HepG2 (cell line): ENCODE data around the gene C22orf31. TPM values are rescaled to one million over a fixed set of nuclear protein-coding genes. Genes with fewer than 3 reads are reported as not detected.

Experiments used
- ATAC-seq: fragments of 200-7000 bp; cut with Tn5 transposase; 3 replicates; pipeline ENCODE4 v1.9.1; 2020; ENCODE audit warnings: mild to moderate bottlenecking, moderate library complexity
- BruUV-seq: library from RNA; stranded (reverse); fragments of 400-500 nt; replicated peaks from 2 replicates; lab custom pipeline; 2021; lab: Mats Ljungman, UMichigan
- CTCF ChIA-PET: fragments of 300-600 bp; formaldehyde crosslinking; extraction: SDS; loops from one replicate; lab custom pipeline; 2021; ENCODE audit warnings: low total read pairs, inconsistent platforms, low intra/inter-chr PET ratio; lab: Yijun Ruan, JAX
- POLR2A ChIA-PET: fragments of 350-600 bp; sonication (Branson Sonifier 250); formaldehyde crosslinking; loops from one replicate; lab custom pipeline; 2020; ENCODE audit warnings: antibody characterized with exemption, inconsistent platforms; lab: Yijun Ruan, JAX
- DNase-seq: peaks from one replicate; pipeline ENCODE4 v3.0.0-alpha.2; 2015; ENCODE audit warnings: low spot score
- FAIRE-seq: peaks from 3 replicates; lab custom pipeline; 2011; peaks lifted over from hg19 to GRCh38; lab: Jason Lieb, UNC
- H2AFZ ChIP-seq: one replicate; pipeline ENCODE4 v1.6.1; 2011; ENCODE audit warnings: low read length, inconsistent platforms
- H3K27ac ChIP-seq: fragments of 300-600 bp; 3 replicates; pipeline ENCODE4 v1.8.0; 2011; ENCODE audit warnings: mixed run types, mild to moderate bottlenecking, mixed read lengths, low read length, inconsistent platforms; ENCODE audit not compliant: insufficient read depth; ENCODE audit errors: extremely low read length
- H3K27me3 ChIP-seq, 2 experiments: fragments of 200-600 bp in 1 of 2; 2 replicates in 1 of 2; 3 replicates in 1 of 2; pipeline versions ENCODE4 v1.6.0 to v1.8.0; 2011; ENCODE audit warnings: low read length in 2 of 2, mild to moderate bottlenecking in 2 of 2, moderate library complexity in 2 of 2, inconsistent platforms in 1 of 2; ENCODE audit not compliant: insufficient read depth in 2 of 2, control insufficient read depth in 1 of 2
- H3K36me3 ChIP-seq, 2 experiments: fragments of 200-600 bp in 1 of 2; replicated peaks in 1 of 2; 2 replicates in 1 of 2; 3 replicates in 1 of 2; pipeline versions ENCODE4 v1.5.1 to v1.8.0; 2011; ENCODE audit warnings: low read length in 2 of 2, inconsistent platforms in 1 of 2; ENCODE audit not compliant: insufficient read depth in 2 of 2, control insufficient read depth in 1 of 2
- H3K4me1 ChIP-seq: 2 replicates; pipeline ENCODE4 v1.5.1; 2012; ENCODE audit warnings: low read length, inconsistent platforms; ENCODE audit not compliant: insufficient read depth
- H3K4me2 ChIP-seq: 2 replicates; pipeline ENCODE4 v1.6.0; 2011; ENCODE audit warnings: low read depth, low read length, inconsistent platforms
- H3K4me3 ChIP-seq, 3 experiments: fragments of 200-600 bp in 1 of 3; sonication (generic), shearing (Covaris generic) in 1 of 3; replicated peaks in 1 of 3; 2 replicates each; pipeline ENCODE4 v1.5.1; 2011 to 2016; ENCODE audit warnings: low read length in 3 of 3, inconsistent platforms in 2 of 3, low read depth in 2 of 3, mild to moderate bottlenecking in 2 of 3, control low read depth in 1 of 3, mixed read lengths in 1 of 3; ENCODE audit not compliant: insufficient read depth in 1 of 3
- H3K79me2 ChIP-seq: one replicate; pipeline ENCODE4 v1.6.1; 2011; ENCODE audit warnings: low read length, inconsistent platforms; ENCODE audit not compliant: insufficient read depth
- H3K9ac ChIP-seq: 2 replicates; pipeline ENCODE4 v1.6.0; 2011; ENCODE audit warnings: mild to moderate bottlenecking, low read depth, low read length, inconsistent platforms; ENCODE audit not compliant: insufficient read depth
- H3K9me3 ChIP-seq: 2 replicates; pipeline ENCODE4 v1.5.1; 2012; ENCODE audit warnings: mild to moderate bottlenecking, low read length
- H4K20me1 ChIP-seq: 2 replicates; pipeline ENCODE4 v1.6.0; 2011; ENCODE audit warnings: inconsistent platforms, mild to moderate bottlenecking, low read length, moderate library complexity; ENCODE audit not compliant: insufficient read depth
- DRAP1 ChIP-seq: IDR thresholded peaks from 2 replicates; pipeline ENCODE4 v1.6.1; 2016; ENCODE audit warnings: missing genetic modification reagents, missing compliant biosample characterization
- FUBP1 ChIP-seq: sonication (generic); formaldehyde crosslinking; IDR thresholded peaks from 2 replicates; pipeline ENCODE4 v1.5.1; 2020; ENCODE audit warnings: missing genetic modification reagents, mild to moderate bottlenecking, borderline replicate concordance
- IRX3 ChIP-seq: sonication (generic); formaldehyde crosslinking; IDR thresholded peaks from 2 replicates; pipeline ENCODE4 v1.8.1; 2023; ENCODE audit warnings: mild to moderate bottlenecking, low read depth, missing genetic modification reagents, borderline replicate concordance
- MEIS1 ChIP-seq: sonication (generic); formaldehyde crosslinking; IDR thresholded peaks from 2 replicates; pipeline ENCODE4 v1.9.0; 2021; ENCODE audit warnings: mild to moderate bottlenecking, missing genetic modification reagents, moderate library complexity, borderline replicate concordance
- NFYC ChIP-seq: IDR thresholded peaks from 2 replicates; pipeline ENCODE4 v1.6.1; 2016; ENCODE audit warnings: missing genetic modification reagents, missing compliant biosample characterization
- NR1H2 ChIP-seq: sonication (generic); formaldehyde crosslinking; IDR thresholded peaks from 2 replicates; pipeline ENCODE4 v1.8.1; 2022; ENCODE audit warnings: low read depth, missing genetic modification reagents, borderline replicate concordance
- PRDM4 ChIP-seq: sonication (generic); formaldehyde crosslinking; IDR thresholded peaks from 2 replicates; pipeline ENCODE4 v1.9.0; 2021; ENCODE audit warnings: missing genetic modification reagents, borderline replicate concordance
- RBM39 ChIP-seq: fragments of 200-400 bp; formaldehyde crosslinking; IDR thresholded peaks from one replicate; pipeline ENCODE4 v1.6.1; 2018; ENCODE audit warnings: antibody characterized with exemption, mild to moderate bottlenecking, low read depth, low read length; ENCODE audit not compliant: poor library complexity, severe bottlenecking
- SCMH1 ChIP-seq: sonication (generic); formaldehyde crosslinking; IDR thresholded peaks from 2 replicates; pipeline ENCODE4 v1.9.0; 2021; ENCODE audit warnings: missing genetic modification reagents, mild to moderate bottlenecking, borderline replicate concordance
- SKI ChIP-seq: fragments of 450-650 bp; IDR thresholded peaks from one replicate; pipeline ENCODE4 v1.6.1; 2018; ENCODE audit warnings: mild to moderate bottlenecking; ENCODE audit not compliant: partially characterized antibody
- ZBTB14 ChIP-seq: sonication (generic); formaldehyde crosslinking; IDR thresholded peaks from 2 replicates; pipeline ENCODE4 v1.4.0; 2020; ENCODE audit warnings: missing genetic modification reagents
- ZMYM2 ChIP-seq: sonication (generic); formaldehyde crosslinking; IDR thresholded peaks from 2 replicates; pipeline ENCODE4 v1.8.0; 2022; ENCODE audit warnings: mild to moderate bottlenecking, missing genetic modification reagents
- ZNF24 ChIP-seq: fragments of 450-650 bp; IDR thresholded peaks from 2 replicates; pipeline ENCODE4 v1.6.1; 2017; ENCODE audit warnings: antibody characterized with exemption, mild to moderate bottlenecking
- ZNF720 ChIP-seq: sonication (generic); formaldehyde crosslinking; IDR thresholded peaks from 2 replicates; pipeline ENCODE4 v1.4.0; 2020; ENCODE audit warnings: missing genetic modification reagents
- WGBS: methylation state at CpG from one replicate; pipeline ENCODE4 v1.1.6; 2017; ENCODE audit warnings: low lambda C conversion rate; 5-methylcytosine and 5-hydroxymethylcytosine counted together
- in situ Hi-C: cut with HindIII; loops from 2 replicates; pipeline ENCODE4 v1.10.0; 2017; ENCODE audit warnings: low pct_unique_long_range_greater_than_20kb; ENCODE audit not compliant: extremely low pct_ligation_motif_present
- intact Hi-C: fragments of 100-400 bp; cut with micrococcal nuclease; formaldehyde crosslinking; loops from one replicate; pipeline ENCODE4 v1.10.0; 2022; ENCODE audit not compliant: unreplicated experiment
- polyA plus RNA-seq, 8 experiments: library from polyadenylated mRNA; depleted of rRNA in 3 of 8; stranded (reverse) in 7 of 8; unstranded in 1 of 8; fragments of >200 nt; fragmentation: Illumina TruSeq in 4 of 8; extraction: Trizol in 4 of 8; gene quantifications; 2 replicates each; pipeline versions ENCODE4 v1.2.1 to v1.2.3, GENCODE V29; 2011 to 2016; ENCODE audit warnings: low read depth in 4 of 8, missing spikeins in 1 of 8, mixed read lengths in 1 of 8; ENCODE audit not compliant: insufficient read depth in 1 of 8
- total RNA-seq, 5 experiments: library from RNA; depleted of rRNA; stranded (reverse); fragments of >200 nt; fragmentation: Illumina TruSeq; extraction: Trizol; gene quantifications; 2 replicates each; pipeline ENCODE4 v1.2.3, GENCODE V29; 2016; ENCODE audit warnings: low read depth in 1 of 5
- TF ChIP-seq, protein P1 (sequence below): IDR thresholded peaks from 2 replicates; pipeline ENCODE4 v1.6.1; 2012; ENCODE audit warnings: low read depth, low read length, improper control_type of control experiment

Gene C22orf31
- total and polyA plus RNA-seq, 2 of the 13 experiments (the other 11 are each of a cell fraction or from before 2014, with no cell fraction given), result not detected

- WGBS, result 95% methylated on average over 7 of the region's 7 CpGs
- H3K4me2 ChIP-seq, result no peak overlapping the region
- H3K36me3 ChIP-seq, result no peaks in the 10 kb centered on the region
- H3K9me3 ChIP-seq, result no peaks in the 10 kb centered on the region
- no TSS peak for BruUV-seq
- H3K27ac ChIP-seq, result no peak overlapping the region
- H2AFZ ChIP-seq, result no peak overlapping the region
- in situ Hi-C loops (no loop called here), intact Hi-C loops (no loop called here)
- FAIRE-seq, result no peak
- POLR2A ChIA-PET, result no interaction called here
- no peaks in the 10 kb centered on the region for H3K79me2 ChIP-seq
- CTCF ChIA-PET, result no interaction called here
- no peak overlapping the region for H3K4me3 ChIP-seq
- H3K9ac ChIP-seq, result no peak overlapping the region
- DNase-seq, result no peak
- H3K27me3 ChIP-seq, result no peaks in the 10 kb centered on the region
- no peaks in the 10 kb centered on the region for H4K20me1 ChIP-seq
- peaks cover 2% of the 10 kb centered on the region for H3K4me1 ChIP-seq
- no peak for ATAC-seq
- TF ChIP-seq IRX3 (CRISPR knock-in tag), result no peak
- TF ChIP-seq FUBP1, result no peak
- TF ChIP-seq SKI, result no peak
- TF ChIP-seq NR1H2 (CRISPR knock-in tag), result no peak
- no peak for TF ChIP-seq SCMH1 (CRISPR knock-in tag)
- TF ChIP-seq MEIS1 (CRISPR knock-in tag), result no peak
- TF ChIP-seq RBM39, result no peak
- TF ChIP-seq PRDM4 (CRISPR knock-in tag), result no peak
- TF ChIP-seq NFYC (CRISPR knock-in tag), result no peak
- TF ChIP-seq, protein P1, sequence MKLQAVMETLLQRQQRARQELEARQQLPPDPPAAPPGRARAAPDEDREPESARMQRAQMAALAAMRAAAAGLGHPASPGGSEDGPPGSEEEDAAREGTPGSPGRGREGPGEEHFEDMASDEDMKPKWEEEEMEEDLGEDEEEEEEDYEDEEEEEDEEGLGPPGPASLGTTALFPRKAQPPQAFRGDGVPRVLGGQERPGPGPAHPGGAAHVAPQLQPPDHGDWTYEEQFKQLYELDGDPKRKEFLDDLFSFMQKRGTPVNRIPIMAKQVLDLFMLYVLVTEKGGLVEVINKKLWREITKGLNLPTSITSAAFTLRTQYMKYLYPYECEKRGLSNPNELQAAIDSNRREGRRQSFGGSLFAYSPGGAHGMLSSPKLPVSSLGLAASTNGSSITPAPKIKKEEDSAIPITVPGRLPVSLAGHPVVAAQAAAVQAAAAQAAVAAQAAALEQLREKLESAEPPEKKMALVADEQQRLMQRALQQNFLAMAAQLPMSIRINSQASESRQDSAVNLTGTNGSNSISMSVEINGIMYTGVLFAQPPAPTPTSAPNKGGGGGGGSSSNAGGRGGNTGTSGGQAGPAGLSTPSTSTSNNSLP, result no peak
- no peak for TF ChIP-seq ZBTB14 (CRISPR knock-in tag)
- TF ChIP-seq ZNF720 (CRISPR knock-in tag), result no peak
- no peak for TF ChIP-seq ZNF24
- no peak for TF ChIP-seq DRAP1 (CRISPR knock-in tag)
- no peak for TF ChIP-seq ZMYM2
Measured at GRCh38 chr22:29080106-29080975, 18.7 kb upstream of the C22orf31 start.
